ENCODE data around the gene BCL11A.

BCL11A gene

DNA sequence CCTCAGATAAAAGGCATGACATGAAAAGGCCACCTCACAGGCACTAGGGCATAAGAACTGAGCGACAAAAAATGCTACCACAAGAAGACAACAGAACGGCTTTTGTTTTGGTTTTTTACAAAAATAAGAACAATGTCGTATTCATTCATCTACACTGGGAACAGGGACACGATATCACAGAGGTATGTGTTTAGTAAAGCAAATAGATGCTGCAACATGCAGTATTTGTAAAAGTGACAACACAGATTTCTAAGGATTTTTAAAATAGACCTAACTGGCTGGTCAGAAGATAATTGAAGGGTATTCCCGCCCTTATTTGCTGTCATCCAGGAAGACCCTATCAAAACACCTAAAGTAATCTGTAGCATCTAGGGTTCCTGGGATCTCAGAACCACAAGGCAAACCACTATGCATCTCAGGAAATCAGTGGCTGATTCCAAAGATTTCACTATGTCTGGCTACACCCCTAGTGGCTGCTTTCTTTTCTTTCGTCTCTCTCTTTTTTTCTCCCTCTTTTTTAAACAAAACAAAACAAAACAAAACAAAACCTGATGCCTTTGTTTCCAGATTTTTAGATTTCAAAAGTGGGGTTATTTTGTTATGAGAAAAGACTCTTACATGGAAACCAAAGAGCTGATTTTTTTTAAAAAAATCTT is 97.2 kb downstream of the BCL11A start:
- DNase-seq: no peak

DNA sequence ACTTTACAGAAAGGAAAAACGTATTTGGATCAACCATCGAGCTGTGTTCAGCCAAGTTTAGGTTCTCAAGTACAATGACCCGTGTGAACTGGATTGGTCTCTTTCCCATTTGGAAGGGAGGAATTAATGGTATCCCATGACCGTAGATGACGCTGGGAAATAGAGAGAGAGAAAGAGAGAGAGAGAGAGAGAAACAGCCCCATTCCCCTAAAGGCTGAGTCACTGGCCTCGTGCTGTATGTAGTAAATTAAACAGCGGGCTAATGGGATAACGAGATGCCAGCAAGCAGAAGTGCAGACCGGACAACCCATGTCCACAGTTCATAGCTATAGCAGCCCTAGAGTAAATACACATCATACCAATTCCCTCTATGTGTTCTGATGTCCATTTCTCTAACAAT is 99.6 kb downstream of the BCL11A start:
- no peak for DNase-seq

DNA sequence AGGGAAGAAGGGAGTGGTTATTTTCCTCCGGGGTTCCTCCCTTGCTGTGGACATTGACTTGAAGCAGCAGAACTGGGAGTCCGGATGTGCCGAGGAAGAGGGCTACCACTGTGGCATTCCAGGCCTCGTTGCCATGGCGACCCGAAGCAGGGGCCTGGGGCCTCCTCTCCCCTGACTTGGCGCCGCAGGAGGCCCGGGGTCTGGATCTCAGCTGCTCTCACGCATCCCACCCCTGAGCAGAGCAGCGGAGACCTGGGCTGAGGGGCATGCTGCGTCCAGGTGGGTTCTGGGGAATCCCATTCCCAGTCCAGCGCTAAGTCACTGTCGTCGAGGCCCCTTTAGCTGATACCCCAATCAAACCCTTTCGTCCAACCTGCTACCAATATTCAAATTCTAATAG is 100.2 kb downstream of the BCL11A start:
- DNase-seq: no peak

DNA sequence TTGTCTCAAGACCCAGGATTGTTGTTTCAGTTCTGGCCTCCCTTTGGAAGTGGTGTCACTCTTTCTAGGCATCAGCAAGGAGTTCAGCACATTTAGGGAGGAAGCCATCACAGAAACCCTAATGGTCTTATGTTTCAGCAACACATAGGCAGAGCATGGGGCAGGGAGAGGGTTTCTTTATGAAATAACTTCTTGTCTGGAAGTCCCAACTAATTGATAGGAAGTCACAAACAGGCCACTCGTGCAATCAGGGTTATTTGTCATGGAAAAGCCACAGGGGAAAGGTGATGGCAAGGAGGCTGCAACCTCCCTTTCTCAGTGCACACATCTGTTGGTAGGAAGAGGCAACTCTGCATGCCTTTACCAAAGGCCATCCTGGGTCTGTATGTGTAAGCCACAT is 103.0 kb downstream of the BCL11A start:
- DNase-seq: no peak

DNA sequence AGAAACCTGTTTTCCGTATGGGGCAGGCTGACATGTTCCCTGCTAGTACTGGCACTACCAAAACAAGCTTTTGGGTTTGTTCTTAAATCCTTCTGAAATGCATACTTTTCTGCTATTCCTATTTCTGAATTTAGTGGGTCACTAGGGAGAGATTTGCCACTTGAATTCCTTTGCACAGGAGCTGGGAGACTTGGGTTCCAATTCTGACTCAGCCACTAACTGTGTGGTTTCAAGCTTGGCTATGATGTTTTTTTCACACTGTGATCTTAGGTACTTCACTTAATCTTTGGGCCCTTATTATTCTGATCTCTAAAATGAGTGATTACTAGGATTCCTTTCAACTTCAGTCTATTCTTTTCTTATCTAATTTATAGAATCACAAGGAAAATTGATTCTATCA is 105.5 kb downstream of the BCL11A start:
- DNase-seq: no peak

DNA sequence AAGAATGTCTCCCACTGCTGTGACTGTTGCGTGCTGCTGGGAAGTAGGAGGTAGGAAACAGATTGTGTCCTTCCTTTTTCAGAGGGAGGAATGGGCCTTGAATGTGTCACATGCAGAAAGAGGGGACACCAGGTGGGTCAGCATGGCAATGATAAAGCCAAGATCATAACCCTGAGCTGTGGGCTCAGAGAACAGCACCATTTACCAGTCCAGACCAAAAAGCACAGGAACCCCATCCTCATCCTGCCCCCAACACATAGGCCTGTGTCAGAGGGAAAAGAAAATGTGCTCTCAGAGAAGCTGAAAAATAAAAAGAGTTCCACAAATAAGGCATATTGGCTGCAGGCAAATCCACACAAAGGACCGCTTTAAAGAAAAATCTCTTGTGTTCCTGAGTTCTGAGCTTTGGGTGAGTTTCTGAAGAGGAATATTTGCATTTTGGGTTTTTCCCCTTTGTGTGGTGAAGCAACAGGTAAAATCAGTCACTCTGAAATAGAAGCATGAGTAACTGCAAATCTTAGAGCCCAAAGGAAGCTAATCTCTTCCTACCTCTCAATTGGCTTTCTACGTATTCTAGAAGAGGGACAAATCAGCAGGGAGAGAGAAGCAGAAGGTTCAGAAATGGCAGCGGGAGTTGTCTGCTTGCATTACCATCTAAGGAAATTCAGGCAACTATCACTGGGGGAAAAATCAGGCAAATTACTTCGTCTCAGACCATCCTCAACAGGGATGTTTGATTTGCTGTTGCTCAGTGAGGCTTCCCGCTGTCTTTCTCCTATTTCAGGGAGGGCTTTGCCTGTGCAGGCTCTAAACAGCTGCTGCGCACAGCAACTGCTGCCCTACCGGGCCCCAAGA is 106.8 kb downstream of the BCL11A start:
- no peak for DNase-seq

DNA sequence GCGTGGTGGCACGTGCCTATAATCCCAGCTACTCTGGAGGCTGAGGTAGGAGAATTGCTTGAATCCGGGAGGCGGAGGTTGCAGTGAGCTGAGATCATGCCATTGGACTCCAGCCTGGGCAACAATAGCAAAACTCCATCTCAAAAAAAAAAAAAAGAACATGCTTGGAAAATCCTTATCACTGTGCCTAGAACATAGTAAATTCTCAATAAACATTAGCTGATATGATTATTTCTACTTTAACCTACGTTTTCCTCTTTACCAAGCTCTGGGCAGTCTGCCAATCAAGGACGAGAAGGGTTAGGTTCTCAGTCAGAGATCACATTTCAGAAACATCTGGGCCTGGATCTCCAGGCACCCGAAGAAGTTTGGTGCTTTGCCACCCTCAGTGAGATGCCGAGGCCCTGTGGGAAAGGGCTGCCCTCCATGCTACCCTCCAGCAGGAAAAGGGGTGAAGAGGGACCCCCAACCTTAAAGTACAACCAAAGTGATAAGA is 107.7 kb downstream of the BCL11A start:
- DNase-seq: no peak

DNA sequence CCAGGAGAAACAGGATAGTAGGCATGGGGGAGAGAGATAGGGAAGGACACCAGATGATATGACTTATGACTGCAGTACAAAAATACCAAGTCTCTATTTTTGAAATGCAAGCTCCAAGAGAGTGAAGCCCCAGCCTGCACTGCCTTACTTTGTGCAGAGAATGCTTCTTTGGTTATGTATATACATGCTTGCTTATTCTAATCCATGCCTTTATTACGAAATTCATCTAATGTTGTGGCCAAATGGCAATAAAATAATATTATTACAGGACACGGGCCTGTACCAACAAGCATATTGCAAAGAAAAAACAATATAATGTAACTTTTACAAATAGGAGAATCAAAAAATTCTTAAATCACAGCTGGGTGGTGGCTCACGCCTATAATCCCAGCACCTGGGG is 110.8 kb downstream of the BCL11A start:
- no peak for DNase-seq

DNA sequence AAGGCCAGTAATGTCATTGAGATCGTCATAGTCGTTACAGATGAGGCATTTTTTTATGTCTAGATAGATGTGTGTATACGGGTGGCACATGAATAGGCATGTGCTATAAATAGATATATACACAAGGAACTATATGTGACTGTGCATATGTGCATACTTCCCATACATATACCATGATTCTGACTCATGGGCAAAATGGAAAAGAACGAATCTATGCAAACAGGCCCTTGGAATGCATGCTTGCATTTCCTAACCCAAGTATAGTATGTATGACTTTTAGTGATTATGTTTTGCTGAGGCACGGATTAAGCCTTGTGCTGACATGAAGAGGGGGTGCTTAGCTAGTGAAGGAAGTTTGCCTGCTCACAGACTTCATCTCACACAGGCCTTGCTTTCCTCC is 111.7 kb downstream of the BCL11A start:
- DNase-seq: no peak

DNA sequence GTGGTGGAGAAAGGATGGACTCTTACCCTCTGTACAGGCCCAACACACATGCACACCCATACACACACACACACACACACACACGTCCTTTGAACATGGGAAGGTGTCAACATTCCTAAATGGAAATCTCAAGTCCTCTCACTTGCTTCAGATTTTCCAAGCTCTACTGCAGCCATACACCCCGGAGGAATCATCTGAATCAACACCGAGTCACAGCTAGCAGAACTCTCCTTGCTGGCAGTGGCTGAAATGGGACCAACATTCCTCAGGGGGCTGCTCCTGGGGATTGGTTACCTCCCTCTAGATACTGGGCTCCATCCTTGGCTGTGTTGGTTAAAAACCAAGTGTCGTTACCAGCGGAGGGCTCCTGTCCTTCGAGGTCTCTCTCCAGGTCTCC is 112.7 kb downstream of the BCL11A start:
- no peak for DNase-seq

DNA sequence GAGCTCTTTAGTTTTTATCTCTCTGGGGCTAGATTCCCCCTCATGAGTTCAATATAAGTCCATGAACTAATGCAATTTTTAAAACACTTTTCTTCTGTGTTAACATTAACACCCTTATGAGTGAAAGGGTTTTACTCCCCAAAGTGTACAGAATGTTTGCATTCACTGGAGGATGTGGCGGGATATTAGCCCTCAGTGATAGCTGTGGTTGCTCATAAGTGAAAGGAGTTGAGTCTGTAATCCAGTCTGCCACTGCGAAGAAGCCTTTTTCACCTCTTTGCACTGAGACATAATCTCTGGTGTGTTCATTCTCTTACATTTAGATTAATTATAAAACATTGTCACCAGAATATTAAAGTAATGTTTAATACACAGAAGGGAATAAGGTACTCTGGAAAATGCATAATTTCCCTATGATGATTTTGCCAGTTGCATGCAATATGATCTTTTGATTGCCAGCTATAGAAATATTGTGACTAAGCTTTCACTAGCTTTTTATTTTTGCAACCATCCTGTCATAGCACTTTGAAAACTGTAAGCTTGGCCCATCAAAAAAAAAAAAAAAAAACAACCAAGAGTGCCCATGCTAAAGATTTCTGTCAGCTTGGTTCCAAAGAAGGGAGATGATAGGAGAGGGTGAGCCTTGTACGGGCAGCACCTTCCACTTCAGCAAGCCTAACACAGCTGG is 113.2 kb downstream of the BCL11A start:
- DNase-seq: no peak

DNA sequence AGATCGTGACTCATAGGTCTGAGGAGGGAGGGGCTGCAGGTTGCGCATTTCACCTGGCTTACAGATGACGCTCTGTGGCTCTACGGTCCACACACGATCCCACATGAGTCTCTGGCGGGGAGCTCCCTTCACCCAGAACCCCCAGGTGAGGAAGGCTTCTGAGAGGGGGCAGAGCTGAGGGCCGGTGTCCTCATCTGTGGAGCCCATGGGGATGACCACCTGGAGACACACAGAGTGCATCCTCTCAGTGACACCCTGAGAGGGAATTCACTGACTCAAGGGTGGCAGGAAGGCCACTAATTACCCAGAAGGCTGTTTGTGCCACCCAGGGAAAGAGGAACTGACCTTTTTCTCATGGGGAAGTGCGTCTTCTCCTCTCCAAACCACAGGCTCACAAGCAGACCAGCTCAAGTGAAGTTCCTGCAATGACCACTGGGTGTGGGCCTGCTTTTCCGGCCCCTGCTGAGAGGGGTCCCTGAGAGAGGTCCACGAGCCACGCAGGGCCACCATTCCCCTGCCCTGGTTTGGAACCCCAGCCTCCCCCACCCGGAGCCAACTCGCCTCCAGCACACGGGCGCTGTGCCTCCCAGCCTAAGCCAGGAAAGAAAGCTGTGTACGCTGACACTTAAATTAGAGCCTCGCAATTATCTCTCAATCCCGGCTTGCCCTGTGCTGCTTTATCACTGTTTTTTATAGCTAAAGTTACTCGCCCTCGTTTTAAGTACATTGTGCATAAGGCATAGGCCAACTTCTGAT is 114.1 kb downstream of the BCL11A start:
- no peak for DNase-seq

DNA sequence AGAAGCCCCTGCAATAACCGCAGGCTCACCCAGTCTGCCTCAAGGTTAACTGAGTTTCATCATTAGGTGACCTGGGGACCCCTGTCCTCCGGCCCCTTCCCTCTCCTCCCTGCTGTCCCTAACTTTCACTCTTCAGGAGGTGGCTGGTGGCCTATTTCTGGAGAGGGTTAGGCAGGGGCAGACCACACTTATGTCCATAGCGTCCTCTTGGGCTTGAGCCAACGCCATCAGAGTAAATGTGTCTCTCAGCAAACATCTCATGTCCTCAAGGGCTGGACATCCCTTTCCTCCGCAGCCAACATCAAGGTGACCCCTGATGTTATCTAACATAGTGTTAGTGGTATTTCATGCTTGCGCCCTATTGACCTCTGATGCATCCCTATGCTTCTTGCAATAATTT is 114.8 kb downstream of the BCL11A start:
- no peak for DNase-seq

DNA sequence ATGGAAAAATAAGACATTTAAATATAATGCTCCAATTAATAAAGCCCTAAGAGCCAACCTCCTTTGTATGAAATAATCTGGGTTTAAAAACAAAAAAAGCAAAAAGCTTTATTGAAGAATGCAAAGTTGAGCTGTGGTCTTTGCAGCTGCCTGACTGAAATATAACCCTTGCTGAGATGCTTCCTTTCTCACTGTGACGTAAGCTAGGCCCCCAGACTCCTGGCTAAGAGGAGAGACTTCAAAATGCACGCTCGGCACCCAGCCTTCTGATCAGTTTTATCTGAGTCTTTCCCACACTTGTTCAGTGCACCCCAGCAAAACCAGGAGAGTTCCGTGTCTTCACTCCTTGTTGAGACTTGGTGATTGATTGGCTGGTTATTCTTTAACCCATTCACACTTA is 115.3 kb downstream of the BCL11A start:
- DNase-seq: no peak

DNA sequence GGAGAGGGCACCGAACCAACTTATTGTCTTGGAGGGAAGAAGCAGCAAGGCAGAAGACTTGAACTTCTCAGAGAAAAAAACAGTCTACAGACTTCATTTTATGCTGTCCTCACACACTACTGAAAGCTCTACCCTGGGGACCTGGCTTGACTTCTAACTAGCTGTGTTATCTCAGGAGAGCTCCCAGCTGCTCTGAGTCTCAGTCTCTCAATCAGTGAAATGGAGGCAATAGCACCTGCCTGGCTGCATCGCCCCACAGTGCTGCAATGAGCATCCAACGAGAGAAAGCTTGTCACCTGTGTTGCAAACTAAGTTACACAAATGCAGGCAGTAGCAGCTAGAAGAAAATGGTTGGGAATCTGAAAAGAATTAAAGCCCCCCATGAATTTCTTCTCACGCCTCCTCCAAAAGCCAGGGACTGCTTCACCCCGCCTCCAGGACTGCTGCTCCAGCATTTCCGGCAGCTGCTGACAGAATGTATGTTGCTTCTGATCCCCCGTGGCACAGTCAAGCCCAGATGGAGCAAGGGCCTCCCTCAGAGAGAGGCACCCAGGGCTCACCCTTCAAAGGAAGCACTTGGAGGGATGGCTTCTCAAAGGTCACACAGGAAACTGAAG is 116.3 kb downstream of the BCL11A start:
- no peak for DNase-seq

DNA sequence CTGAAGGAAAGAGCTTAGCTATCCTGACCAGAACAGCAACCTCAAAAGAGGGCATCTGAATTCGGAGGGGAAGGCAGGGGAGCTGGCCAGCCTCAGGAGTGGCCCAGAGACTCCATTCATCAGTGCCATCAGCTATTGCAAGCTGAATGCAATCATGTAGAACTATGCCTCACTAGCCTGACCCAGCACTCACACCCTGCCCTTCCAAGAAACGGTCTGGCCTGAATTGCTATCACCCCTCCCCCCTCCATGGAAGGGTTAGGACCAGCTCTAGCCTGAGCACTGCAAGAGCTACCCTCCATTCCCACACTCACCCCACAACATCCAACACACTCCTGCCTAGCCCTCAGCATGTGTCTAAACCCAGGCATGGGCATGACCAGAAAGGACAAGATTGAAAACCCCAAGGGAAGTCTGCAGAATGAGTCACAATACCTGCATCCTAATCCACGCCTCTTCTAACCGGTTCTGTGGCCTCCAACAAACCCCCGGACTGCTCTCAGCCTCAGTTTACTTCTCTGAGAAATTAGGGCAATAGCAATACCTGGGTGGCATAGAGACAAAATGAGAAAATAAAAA is 120.3 kb downstream of the BCL11A start:
- no peak for DNase-seq

DNA sequence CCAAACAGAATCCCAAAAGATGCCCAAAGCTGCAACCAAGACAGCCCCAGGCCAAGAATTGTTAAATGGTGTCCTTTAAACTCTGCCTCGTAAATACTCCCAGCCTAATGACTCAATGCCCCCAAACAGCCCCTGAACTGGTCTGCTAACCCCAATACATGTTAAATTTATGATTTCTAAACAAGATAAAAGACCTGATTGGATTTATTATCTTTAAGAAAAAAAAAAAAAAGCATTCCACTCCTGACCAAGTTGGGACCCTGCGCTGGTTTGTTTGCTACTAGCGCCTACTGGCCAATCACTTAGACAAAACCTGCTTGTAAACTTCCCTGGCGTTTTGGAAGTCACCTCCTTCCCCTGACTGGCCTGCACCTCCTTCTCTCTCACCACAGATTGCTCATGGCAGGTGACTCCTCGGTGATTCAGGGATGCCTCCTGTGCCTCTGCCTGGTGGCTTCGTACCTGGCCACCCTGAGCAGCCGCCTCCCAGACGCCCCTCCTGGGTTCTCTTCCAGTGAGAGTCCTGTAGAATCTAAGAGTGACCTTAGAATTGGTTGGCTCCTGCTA is 121.3 kb downstream of the BCL11A start:
- DNase-seq: no peak

DNA sequence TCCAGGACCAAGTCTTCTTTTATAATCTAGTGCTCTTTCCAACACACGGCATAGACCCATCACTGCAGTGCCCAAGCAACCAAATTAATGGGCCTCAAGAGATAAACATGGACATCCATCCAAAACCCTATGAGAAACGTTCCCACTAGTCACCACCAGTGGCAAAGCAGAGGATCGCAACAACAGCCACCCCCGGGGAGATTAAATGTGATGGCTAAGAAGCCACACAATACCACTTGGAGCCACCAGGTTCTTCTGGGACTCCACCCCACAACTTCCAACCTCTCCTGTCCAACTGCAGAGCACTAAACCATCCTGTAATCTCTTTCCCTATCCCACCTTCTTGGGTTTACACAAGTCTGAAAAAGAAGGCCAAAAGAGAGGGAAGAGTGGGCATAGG is 123.8 kb downstream of the BCL11A start:
- DNase-seq: no peak

DNA sequence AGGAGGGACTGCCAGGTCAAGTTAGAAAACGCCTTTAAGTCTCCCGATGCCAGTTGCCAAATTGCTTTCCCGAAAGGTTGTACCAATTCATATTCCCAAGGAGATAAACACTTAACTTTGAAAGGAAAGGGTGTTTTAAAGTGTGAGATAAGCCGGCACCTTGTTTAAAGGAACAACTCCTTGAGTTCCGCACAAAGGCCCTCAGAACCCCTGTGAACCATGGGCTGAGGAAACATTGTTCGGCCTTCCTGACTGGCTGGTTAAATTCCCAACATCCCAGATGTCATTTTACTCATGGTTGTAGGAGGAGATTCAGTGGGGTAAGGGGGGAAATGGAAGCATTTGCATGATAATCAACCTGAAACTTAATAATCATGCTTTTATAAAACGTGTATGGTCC is 126.6 kb downstream of the BCL11A start:
- DNase-seq: no peak

DNA sequence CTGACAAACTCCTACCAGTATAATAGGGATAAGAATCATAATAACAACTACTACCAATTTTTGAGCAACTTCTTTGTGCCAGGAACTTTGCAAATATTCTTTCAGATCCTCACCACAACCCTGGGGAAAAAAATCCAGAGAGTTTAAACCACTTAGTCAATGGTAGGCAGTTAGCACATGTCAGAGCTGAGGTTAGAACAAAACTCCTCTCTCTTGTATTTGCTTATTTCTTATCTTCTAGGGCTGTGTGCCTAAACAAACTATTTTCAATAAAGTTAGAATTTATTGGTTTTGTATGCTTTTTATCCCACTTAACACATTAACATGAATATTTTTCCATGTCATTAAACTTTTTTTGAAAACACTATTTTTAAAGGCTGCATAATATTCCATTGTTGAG is 127.1 kb downstream of the BCL11A start:
- no peak for DNase-seq

DNA sequence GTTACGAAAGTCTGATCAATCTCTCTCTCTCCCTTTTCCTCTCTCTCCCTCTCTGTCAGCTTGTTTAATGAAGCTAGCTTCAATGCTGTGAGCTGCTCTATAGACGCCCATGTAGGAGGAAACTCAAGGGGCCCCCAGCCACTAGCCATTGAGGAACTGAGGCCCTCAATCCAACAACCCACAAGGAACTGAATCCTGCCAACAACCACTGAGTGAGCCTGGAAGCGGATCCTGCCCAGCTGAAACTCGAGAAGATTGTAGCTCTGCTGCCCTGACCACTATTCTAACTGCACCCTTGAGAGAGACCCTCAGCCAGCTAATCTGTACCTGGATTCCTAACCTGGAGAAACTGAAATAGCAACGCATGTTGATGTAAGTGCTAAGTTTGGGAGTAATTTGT is 129.2 kb downstream of the BCL11A start:
- no peak for DNase-seq

DNA sequence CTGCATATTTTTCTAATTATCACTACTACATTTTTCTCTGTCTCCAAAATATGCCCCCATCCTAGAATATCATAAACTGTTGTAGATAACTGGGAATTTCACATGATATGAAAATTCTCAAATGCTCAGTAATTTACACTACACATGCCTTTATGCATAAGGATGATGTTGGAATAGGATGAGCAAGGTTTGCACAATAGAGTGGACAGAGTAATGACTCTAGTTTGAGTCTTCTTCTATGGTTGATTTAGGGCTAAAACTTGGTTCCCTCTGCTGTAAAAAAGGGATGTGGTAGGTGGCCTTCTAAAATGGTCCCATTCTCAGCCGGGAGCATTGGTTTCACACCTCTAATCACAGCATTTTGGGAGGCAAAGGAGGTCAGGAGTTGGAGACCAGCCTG is 129.9 kb downstream of the BCL11A start:
- DNase-seq: no peak
